RWPE1 (cell line): Measurements from ENCODE around the gene C1QTNF5.

Experiments used
- CTCF ChIA-PET: fragments of 350-600 bp; sonication (Branson Sonifier 250); formaldehyde crosslinking; extraction: SDS; loops from one replicate; lab custom pipeline; 2021; lab: Yijun Ruan, JAX
- POLR2A ChIA-PET: fragments of 400-600 bp; formaldehyde crosslinking; extraction: SDS; loops from one replicate; lab custom pipeline; 2020; ENCODE audit warnings: antibody characterized with exemption; ENCODE audit not compliant: low non-redundant PET; lab: Yijun Ruan, JAX
- DNase-seq: peaks from one replicate; pipeline ENCODE4 v3.0.0; 2012; ENCODE audit warnings: low spot score
- H3K27ac ChIP-seq: fragments of 450-650 bp; 2 replicates; pipeline ENCODE4 v1.5.1; 2017
- TF ChIP-seq, protein P1 (sequence below): fragments of 450-650 bp; conservative IDR thresholded peaks from 2 replicates; pipeline ENCODE4 v1.5.1; 2017; ENCODE audit warnings: low read depth, mild to moderate bottlenecking

C1QTNF5 gene

DNA sequence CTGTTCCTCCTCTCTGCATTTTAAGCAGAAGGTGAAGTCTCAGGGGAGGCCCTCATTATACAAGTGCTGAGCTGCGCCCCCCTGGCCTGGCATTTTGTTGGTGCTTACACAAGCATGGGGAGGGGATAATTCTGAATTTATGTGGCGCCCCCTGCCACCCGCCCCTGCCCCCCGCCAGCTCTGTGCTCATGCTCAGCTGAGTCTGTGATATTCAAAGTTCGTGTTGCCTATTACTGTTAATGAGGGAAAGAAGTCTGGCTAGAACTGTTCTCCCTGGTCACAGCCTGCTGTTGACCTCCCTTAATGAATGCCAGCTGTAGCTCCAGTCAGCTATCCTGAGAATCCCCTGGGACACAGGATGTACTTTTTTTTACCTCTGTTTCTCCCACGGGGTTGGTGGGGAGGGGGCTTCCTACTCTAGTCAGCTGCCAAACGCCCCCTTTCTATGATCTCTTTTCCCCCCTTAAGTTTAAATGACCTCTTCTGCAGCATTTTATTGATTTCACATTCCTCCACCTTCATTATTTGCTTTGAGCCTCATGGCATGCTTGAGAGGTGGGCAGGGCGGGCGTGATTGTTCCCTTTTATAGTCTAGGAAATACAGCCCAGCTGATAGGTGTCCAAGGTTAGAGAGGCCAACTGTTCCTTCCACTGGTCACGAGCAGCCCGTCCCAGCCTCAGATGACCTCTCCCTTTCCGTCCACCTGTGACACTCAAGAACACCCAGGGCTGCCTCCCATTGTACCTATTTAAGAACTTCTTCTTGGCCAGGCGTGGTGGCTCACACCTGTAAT is 28.6 kb upstream of the C1QTNF5 start:
- CTCF ChIA-PET: interaction anchor here (1.4 to 1.7 kb wide), 2 partner anchors 13 to 31 kb away, joined by 7 to 8 read pairs; no protein-coding TSS in a partner anchor
- TF ChIP-seq, protein P1, sequence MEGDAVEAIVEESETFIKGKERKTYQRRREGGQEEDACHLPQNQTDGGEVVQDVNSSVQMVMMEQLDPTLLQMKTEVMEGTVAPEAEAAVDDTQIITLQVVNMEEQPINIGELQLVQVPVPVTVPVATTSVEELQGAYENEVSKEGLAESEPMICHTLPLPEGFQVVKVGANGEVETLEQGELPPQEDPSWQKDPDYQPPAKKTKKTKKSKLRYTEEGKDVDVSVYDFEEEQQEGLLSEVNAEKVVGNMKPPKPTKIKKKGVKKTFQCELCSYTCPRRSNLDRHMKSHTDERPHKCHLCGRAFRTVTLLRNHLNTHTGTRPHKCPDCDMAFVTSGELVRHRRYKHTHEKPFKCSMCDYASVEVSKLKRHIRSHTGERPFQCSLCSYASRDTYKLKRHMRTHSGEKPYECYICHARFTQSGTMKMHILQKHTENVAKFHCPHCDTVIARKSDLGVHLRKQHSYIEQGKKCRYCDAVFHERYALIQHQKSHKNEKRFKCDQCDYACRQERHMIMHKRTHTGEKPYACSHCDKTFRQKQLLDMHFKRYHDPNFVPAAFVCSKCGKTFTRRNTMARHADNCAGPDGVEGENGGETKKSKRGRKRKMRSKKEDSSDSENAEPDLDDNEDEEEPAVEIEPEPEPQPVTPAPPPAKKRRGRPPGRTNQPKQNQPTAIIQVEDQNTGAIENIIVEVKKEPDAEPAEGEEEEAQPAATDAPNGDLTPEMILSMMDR: no peak
- POLR2A ChIA-PET: no interaction called here
- peak overlapping the region; percentile 100 for H3K27ac ChIP-seq
- DNase-seq: no peak

DNA sequence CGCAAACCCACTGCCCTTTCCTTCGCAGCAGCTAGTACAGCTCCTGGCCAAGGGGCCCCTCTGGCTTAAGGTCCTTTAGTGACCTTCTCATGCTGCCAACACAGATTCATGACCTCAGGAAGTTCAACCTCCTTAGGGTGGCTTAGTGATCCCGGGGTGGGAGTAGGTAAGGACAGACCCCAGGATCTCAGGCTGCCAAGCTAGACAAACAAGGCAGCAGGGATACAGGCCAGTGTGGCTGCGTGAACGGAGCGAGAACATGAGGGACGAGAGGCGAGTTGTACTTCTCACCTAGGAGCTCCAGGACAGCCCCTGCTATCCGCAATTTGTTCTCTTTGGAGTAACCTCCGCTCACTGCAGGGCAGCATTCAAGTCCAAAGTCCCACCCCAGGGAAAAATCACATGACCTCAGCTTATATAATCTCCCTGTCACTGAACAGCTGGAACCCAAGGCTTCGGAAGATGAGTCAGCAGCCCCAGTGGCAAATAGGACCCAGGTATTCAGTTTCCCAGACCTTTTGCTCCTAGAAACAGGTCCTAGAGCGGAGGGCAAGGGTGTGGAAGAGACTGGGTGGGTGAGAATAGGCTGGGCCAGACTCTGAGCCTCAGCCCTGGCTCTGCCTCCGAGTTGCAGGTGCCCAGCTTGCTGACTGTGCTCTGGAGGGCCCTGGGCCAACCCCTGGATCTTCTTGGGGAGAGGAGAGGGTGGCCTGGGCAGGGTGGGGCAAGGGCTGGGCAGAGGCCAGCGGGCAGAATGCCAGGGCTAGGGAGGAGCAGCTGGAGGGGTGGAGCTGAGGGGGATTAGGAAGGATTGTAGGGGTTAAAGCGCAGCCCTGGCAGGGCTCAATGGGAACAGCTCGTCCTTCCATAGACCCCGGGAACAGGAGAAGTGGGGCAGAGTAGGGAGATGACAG is 27.7 kb upstream of the C1QTNF5 start:
- peak overlapping the region; percentile 100 for H3K27ac ChIP-seq

DNA sequence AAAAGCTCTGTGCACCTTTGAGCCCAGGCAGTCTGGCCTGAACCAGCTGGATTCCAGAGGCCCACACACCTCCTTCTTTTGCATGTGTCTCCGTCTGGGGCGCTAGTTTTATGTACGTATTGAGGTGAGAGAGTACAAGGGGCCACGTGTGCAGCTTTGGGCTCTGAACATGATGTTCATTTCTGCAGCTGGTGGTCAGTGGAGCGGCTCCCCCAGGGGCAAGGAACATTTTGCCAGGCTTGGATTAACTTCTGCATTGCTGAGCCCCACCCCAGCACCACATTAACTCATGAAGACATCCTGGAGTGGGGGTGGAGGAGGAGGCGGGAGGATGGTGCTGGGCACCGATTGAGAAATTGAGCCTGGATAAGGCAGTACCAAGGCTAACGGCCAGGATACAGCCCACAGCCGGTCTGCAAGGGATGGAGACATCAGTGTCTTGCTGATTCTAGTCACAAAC is 27.0 kb upstream of the C1QTNF5 start:
- DNase-seq: peak; percentile 64
- POLR2A ChIA-PET: no interaction called here
- H3K27ac ChIP-seq: peak overlapping the region; percentile 100
- TF ChIP-seq, protein P1: no peak
- CTCF ChIA-PET: interaction anchor here (0.7 to 1.3 kb wide), 3 partner anchors 11 to 933 kb away, joined by 3 to 8 read pairs (median 3); no protein-coding TSS in a partner anchor

More for the DNA sequence above, 27.7 kb upstream of the C1QTNF5 start:
- peak; percentile 73 for DNase-seq
- TF ChIP-seq, protein P1: no peak
- ChIA-PET POLR2A (no interaction called here), CTCF (interaction anchor here (0.8 to 1.7 kb wide), 3 partner anchors 12 to 30 kb away, joined by 3 to 8 read pairs (median 8); no protein-coding TSS in a partner anchor)

DNA sequence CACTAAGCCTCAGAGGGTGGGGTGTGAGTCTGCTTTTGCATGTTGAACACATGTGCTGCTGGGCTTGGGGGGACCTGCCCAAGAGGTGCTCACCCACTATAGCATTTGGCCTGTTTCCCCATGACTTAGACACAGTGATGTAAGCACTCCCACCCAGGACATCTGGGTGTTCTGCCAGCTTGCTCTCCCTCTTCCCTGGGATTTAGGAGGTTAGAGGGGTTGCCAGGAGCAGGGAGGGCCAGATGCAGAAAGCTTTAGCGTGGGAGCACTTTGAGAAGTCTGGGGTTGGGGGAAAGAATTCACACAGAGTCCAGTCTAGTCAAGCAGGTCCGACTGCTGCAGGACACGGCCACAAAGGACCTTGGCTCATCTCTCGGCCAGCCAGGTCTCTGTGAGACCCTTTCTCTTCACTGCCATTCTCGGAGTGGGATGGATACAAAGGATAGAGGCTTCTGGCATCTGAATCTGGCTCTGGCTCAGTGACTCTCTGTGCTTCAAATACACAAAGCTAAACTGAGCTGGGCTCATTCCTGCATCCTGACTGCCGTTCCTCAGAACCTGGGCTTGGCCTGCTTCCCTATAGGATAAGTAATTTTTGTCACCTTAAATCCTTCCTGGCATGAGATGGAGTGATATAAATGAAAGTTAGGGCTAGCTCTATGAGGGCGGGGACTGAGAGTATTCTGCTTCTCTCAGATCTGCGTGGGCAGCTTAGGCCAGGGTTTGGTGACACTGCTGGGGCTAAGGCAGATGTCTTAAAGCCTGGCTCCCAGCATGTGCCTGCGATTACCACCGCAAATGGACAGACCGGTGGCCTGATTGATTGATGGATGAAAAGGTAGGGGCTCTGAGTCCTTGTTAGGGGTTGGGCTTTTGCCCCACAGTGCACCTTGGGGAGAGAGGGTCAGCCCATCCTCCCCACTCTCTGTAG is 26.3 kb upstream of the C1QTNF5 start:
- no peak for DNase-seq
- TF ChIP-seq, protein P1: no peak
- POLR2A ChIA-PET: interaction anchor here (0.6 kb wide), 1 partner anchor 201 kb away, joined by 3 read pairs; no protein-coding TSS in a partner anchor
- CTCF ChIA-PET: interaction anchor here (0.7 to 1.1 kb wide), 2 partner anchors 10 to 933 kb away, joined by 3 to 4 read pairs; no protein-coding TSS in a partner anchor
- H3K27ac ChIP-seq: peak overlapping the region; percentile 100

DNA sequence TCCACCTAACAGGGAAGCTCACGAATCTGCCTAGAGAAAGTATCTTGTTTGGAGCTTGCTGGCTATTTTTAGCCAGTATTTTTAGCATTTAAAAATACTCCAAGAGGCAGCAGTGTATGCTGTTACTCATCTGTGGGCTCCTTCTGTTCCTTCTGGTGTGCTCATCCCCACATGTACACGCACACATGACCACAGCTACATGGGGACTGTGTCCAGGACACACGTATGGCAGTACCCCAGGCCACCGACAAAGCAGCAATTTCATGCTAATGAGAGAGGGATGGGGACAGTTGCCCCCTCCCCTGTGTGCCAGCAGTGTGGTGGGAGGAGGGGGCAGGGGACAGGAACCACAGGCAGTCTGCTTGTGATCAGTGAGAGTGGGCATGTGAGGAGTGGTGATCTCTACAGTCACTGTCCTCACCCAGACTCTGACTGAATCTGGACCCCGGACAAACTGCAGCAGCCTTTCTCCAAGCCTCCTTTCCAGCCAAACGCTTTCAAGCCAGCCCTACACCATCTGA is 24.4 kb upstream of the C1QTNF5 start:
- CTCF ChIA-PET: interaction anchor here (0.7 to 1.6 kb wide), 6 partner anchors 9 to 204 kb away, joined by 3 to 12 read pairs (median 4); no protein-coding TSS in a partner anchor
- TF ChIP-seq, protein P1: no peak
- POLR2A ChIA-PET: no interaction called here
- no peak for DNase-seq
- H3K27ac ChIP-seq: peak overlapping the region; percentile 100
